ENCODE results near the gene CLPTM1L. TPM values are rescaled to one million over a fixed set of nuclear protein-coding genes. Genes with fewer than 3 reads are reported as not detected.

The CLPTM1L gene
- total RNA-seq, 4 donors from 2014 or later, result 65.0 to 165 (median 106) TPM

GRCh38 chr5:1352231-1353219 lies 7.6 kb upstream of the CLPTM1L start:
- ATAC-seq (ENCODE audit: low FRiP score), result no peak
- TF ChIP-seq CTCF (IDR thresholded peaks at IDR 0.05), result no peak
- no peak for DNase-seq (ENCODE audit: low spot score)

GRCh38 chr5:1351156-1351555 lies 6.3 kb upstream of the CLPTM1L start:
- no peak for DNase-seq (ENCODE audit: low spot score)
- no peak for ATAC-seq (ENCODE audit: low FRiP score)
- TF ChIP-seq CTCF (IDR thresholded peaks at IDR 0.05), result no peak

GRCh38 chr5:1349246-1349645 lies 4.3 kb upstream of the CLPTM1L start:
- DNase-seq (ENCODE audit: low spot score) (no peak), ATAC-seq (ENCODE audit: low FRiP score) (no peak)
- TF ChIP-seq CTCF (IDR thresholded peaks at IDR 0.05), result no peak

GRCh38 chr5:1348986-1349245 lies 4.0 kb upstream of the CLPTM1L start:
- no peak for TF ChIP-seq CTCF (IDR thresholded peaks at IDR 0.05)
- no peak for ATAC-seq (ENCODE audit: low FRiP score)
- no peak for DNase-seq (ENCODE audit: low spot score)

GRCh38 chr5:1347571-1347970 lies 2.7 kb upstream of the CLPTM1L start:
- ATAC-seq (ENCODE audit: low FRiP score), result no peak
- no peak for DNase-seq (ENCODE audit: low spot score)

GRCh38 chr5:1346627-1347440 lies 1.9 kb upstream of the CLPTM1L start:
- ATAC-seq (ENCODE audit: low FRiP score), result no peak
- DNase-seq (ENCODE audit: low spot score), result no peak
- no peak for TF ChIP-seq CTCF (IDR thresholded peaks at IDR 0.05)

More at GRCh38 chr5:1347571-1347970, 2.7 kb upstream of the CLPTM1L start:
- TF ChIP-seq CTCF (IDR thresholded peaks at IDR 0.05), result no peak

Measured in omental fat pad (tissue), 4 donors.